DOHH2 (cell line): ENCODE results near the gene KLHDC4.

Experiments
- EZH2phosphoT487 ChIP-seq: fragments of 200-600 bp; sonication (generic); IDR thresholded peaks from 2 replicates; pipeline ENCODE4 v1.6.1; 2017; ENCODE audit warnings: borderline replicate concordance, mild to moderate bottlenecking, antibody characterized with exemption, low read length, moderate library complexity, mixed read lengths
- TF ChIP-seq, protein P1 (sequence below): fragments of 200-600 bp; sonication (generic); IDR thresholded peaks from one replicate; pipeline ENCODE4 v1.5.1; 2014; ENCODE audit warnings: antibody characterized with exemption, mild to moderate bottlenecking, low read depth, low read length; ENCODE audit not compliant: poor library complexity, severe bottlenecking

DNA sequence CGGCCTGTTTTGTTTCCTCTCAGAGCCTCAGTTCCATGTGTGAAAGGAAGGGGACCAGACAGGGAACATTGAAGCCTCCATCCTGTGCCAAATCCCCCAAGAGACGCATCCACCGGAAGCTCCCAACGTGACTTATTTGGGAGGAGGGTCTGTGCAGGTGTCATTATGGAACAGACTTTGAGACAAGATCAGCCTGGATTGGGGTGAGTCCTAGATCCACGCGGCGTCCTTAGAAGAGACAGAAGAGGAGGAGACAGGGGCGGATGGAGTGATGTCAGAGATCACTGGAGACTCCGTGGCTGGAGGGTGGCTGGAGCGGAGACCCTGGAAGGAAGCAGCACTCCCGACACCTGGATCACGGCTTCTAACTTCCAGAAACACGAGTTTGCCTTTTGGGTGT is 80.0 kb downstream of the KLHDC4 start:
- TF ChIP-seq, protein P1, sequence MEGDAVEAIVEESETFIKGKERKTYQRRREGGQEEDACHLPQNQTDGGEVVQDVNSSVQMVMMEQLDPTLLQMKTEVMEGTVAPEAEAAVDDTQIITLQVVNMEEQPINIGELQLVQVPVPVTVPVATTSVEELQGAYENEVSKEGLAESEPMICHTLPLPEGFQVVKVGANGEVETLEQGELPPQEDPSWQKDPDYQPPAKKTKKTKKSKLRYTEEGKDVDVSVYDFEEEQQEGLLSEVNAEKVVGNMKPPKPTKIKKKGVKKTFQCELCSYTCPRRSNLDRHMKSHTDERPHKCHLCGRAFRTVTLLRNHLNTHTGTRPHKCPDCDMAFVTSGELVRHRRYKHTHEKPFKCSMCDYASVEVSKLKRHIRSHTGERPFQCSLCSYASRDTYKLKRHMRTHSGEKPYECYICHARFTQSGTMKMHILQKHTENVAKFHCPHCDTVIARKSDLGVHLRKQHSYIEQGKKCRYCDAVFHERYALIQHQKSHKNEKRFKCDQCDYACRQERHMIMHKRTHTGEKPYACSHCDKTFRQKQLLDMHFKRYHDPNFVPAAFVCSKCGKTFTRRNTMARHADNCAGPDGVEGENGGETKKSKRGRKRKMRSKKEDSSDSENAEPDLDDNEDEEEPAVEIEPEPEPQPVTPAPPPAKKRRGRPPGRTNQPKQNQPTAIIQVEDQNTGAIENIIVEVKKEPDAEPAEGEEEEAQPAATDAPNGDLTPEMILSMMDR, result no peak
- no peak for TF ChIP-seq EZH2phosphoT487
